T-cell (primary cell): ENCODE data around the gene CNEP1R1. TPM values are rescaled to one million over a fixed set of nuclear protein-coding genes. Genes with fewer than 3 reads are reported as not detected.

Experiments
- ATAC-seq, 4 experiments: fragments of 200-7000 bp in 3 of 4; fragments of 150-1000 bp in 1 of 4; cut with Tn5 transposase; replicated peaks in 1 of 4; 1 replicate in 3 of 4; 2 replicates in 1 of 4; pipeline ENCODE4 v1.10.0; 2021; ENCODE audit warnings: moderate library complexity in 3 of 4, mild to moderate bottlenecking in 2 of 4, moderate number of reproducible peaks in 1 of 4
- CTCF ChIA-PET, 2 donors: fragments of 300-600 bp; sonication (Branson Sonifier 250); formaldehyde crosslinking; loops; one replicate each; lab custom pipeline; 2022; ENCODE audit warnings: antibody characterized with exemption in 2 of 2; lab: Charles Lee
- POLR2A ChIA-PET, 2 donors: fragments of 300-600 bp; sonication (Branson Sonifier 250); formaldehyde crosslinking; loops; one replicate each; lab custom pipeline; 2022; ENCODE audit warnings: antibody characterized with exemption in 2 of 2; lab: Charles Lee
- DNase-seq, 35 experiments: peaks; one replicate each; pipeline versions ENCODE4 v3.0.0 to v3.0.0-alpha.2; 2013 to 2023
- H3K27ac ChIP-seq: one replicate; pipeline ENCODE4 v1.5.1; 2013; ENCODE audit warnings: low read length
- H3K27me3 ChIP-seq, 2 experiments: replicated peaks in 1 of 2; 1 replicate in 1 of 2; 2 replicates in 1 of 2; pipeline versions ENCODE4 v1.6.1 to v1.7.0; 2013; ENCODE audit warnings: low read length in 1 of 2, mixed read lengths in 1 of 2; ENCODE audit not compliant: control insufficient read depth in 2 of 2, insufficient read depth in 2 of 2; ENCODE audit errors: extremely low read depth in 1 of 2
- H3K36me3 ChIP-seq, 2 donors: 1 replicate in 1 of 2; 2 replicates in 1 of 2; pipeline versions ENCODE4 v1.6.1 to v1.7.0; 2013; ENCODE audit warnings: low read length in 1 of 2; ENCODE audit not compliant: control insufficient read depth in 2 of 2, insufficient read depth in 1 of 2; ENCODE audit errors: extremely low read depth in 1 of 2
- H3K4me1 ChIP-seq, 2 experiments: 1 replicate in 1 of 2; 2 replicates in 1 of 2; pipeline versions ENCODE4 v1.6.1 to v1.7.0; 2013; ENCODE audit warnings: low read length in 2 of 2, mixed read lengths in 1 of 2; ENCODE audit not compliant: insufficient read depth in 2 of 2, control insufficient read depth in 1 of 2; ENCODE audit errors: extremely low read depth in 1 of 2
- H3K4me3 ChIP-seq, 2 donors: 1 replicate in 1 of 2; 2 replicates in 1 of 2; pipeline versions ENCODE4 v1.5.1 to v1.7.0; 2013; ENCODE audit warnings: mild to moderate bottlenecking in 2 of 2, low read length in 1 of 2, moderate library complexity in 1 of 2; ENCODE audit not compliant: control insufficient read depth in 1 of 2; ENCODE audit errors: extremely low read depth in 1 of 2
- H3K9me3 ChIP-seq: 2 replicates; pipeline ENCODE4 v1.7.0; 2013
- H3K27ac Mint-ChIP-seq, 2 donors: one replicate each; pipeline ENCODE4 v1.8.0; 2020 to 2021; ENCODE audit warnings: mild to moderate bottlenecking in 2 of 2, mixed read lengths in 2 of 2
- H3K27me3 Mint-ChIP-seq, 2 donors: one replicate each; pipeline ENCODE4 v1.8.0; 2021 to 2022; ENCODE audit warnings: mixed read lengths in 2 of 2
- H3K36me3 Mint-ChIP-seq: one replicate; pipeline ENCODE4 v1.8.0; 2021; ENCODE audit warnings: mixed read lengths
- H3K4me1 Mint-ChIP-seq, 3 donors: one replicate each; pipeline ENCODE4 v1.8.0; 2020 to 2022; ENCODE audit warnings: mixed read lengths in 3 of 3, mild to moderate bottlenecking in 1 of 3
- H3K4me3 Mint-ChIP-seq, 3 donors: one replicate each; pipeline ENCODE4 v1.8.0; 2020 to 2022; ENCODE audit warnings: mild to moderate bottlenecking in 3 of 3, mixed read lengths in 3 of 3, moderate library complexity in 3 of 3
- H3K9me3 Mint-ChIP-seq, 3 donors: one replicate each; pipeline ENCODE4 v1.8.0; 2020 to 2022; ENCODE audit warnings: mixed read lengths in 3 of 3
- WGBS: methylation state at CpG from one replicate; pipeline ENCODE4 v1.1.5; 2013; ENCODE audit warnings: missing lambda C conversion rate; ENCODE audit not compliant: insufficient coverage; 5-methylcytosine and 5-hydroxymethylcytosine counted together
- total RNA-seq, 35 experiments: library from RNA in 6 of 35; stranded (reverse) in 6 of 35; fragments of 120-200 nt in 1 of 35; gene quantifications; one replicate each; pipeline versions ENCODE4 v1.2.1 to v1.2.4 and lab custom pipeline; 2013 to 2026

The CNEP1R1 gene
- total RNA-seq, 5 donors from 2014 or later (not counting 1 experiment from before 2014, with no cell fraction given): 26.7 to 32.9 (median 27.5) TPM

DNA sequence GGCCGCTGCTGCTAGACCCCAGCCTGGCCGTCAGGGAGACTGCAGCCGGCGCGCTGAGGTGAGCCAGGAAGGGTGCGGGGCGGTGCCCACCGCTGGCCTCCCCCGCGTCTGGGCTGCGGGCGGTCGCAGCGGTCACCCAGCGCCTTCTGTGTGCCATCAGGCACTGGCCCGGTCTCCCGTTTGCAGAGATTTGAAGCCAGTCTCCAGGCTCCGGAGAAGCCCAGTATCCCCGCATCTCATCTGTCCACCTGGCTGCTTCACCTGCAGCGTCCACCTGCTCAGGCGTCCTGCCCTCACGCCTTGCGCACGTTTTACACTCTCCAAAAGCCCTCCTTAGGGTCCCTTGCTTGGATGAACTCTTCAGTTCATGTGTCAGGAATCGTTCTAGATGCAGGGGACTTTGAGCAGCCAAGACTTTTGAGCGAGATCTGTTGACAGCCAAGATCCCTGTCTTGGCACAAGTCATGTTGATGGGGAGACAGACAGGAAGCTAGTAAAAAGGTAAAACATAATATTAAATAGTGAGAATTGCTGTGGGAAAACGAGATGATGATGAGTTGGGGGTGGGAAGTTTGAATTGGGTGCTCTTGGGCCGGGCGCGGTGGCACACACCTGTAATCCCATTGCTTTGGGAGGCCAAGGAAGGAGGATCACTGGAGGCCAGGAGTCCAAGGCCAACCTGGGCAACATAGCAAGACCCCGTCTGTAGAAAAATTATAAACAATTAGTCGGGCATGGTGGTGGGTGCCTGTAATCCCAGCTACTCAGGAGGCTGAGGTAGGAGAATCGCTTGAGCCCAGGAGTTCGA, 41.7 kb downstream of the CNEP1R1 start:
- peak overlapping the region; percentile 86 to 88 for H3K27ac Mint-ChIP-seq
- ChIA-PET POLR2A (interaction anchor here (0.6 kb wide), 2 partner anchors 40 to 139 kb away, joined by 3 read pairs; no protein-coding TSS in a partner anchor), CTCF (interaction anchor here (0.6 to 4.6 kb wide), 14 partner anchors 10 to 740 kb away, joined by 3 to 54 read pairs (median 4); partner anchors contain the start of gene CNEP1R1 (in 2 of the 2))
- Histone ChIP-seq H3K27ac (no peak overlapping the region), H3K36me3 (peaks cover 0 to 22% of the 10 kb centered on the region in 2 donors), H3K9me3 (no peaks in the 10 kb centered on the region), H3K27me3 (no peaks in the 10 kb centered on the region), H3K4me1 (peaks cover 13 to 24% of the 10 kb centered on the region in 2 experiments), H3K4me3 (peak overlapping the region; percentile 80 to 84)
- 13% methylated on average over 25 of the region's 34 CpGs for WGBS
- ATAC-seq: no peak
- H3K36me3 Mint-ChIP-seq: peaks cover 16% of the 10 kb centered on the region
- H3K4me1 Mint-ChIP-seq: peaks cover 43 to 48% (median 45%) of the 10 kb centered on the region in 3 donors
- H3K27me3 Mint-ChIP-seq: no peaks in the 10 kb centered on the region
- H3K9me3 Mint-ChIP-seq: no peaks in the 10 kb centered on the region
- peak in 1 of 35 experiments; percentile 4 for DNase-seq
- peak overlapping the region; percentile 84 to 93 (median 87) for H3K4me3 Mint-ChIP-seq

GRCh38 chr16:50067290-50067853, 42.3 kb downstream of the CNEP1R1 start:
- H3K4me1 Mint-ChIP-seq: peaks cover 46 to 50% (median 47%) of the 10 kb centered on the region in 3 donors
- no peaks in the 10 kb centered on the region for H3K27me3 Mint-ChIP-seq
- Histone ChIP-seq H3K9me3 (no peaks in the 10 kb centered on the region), H3K36me3 (peaks cover 0 to 22% of the 10 kb centered on the region in 2 donors), H3K27me3 (no peaks in the 10 kb centered on the region), H3K4me1 (peaks cover 13 to 24% of the 10 kb centered on the region in 2 experiments), H3K4me3 (peak overlapping the region in 1 of 2 donors; percentile 27), H3K27ac (no peak overlapping the region)
- H3K4me3 Mint-ChIP-seq: peak overlapping the region; percentile 84 to 93 (median 87)
- ChIA-PET POLR2A (interaction anchor here (0.6 kb wide), 2 partner anchors 41 to 139 kb away, joined by 3 read pairs; no protein-coding TSS in a partner anchor), CTCF (interaction anchor here (0.6 to 4.6 kb wide), 17 partner anchors 9 to 739 kb away, joined by 3 to 54 read pairs (median 4); partner anchors contain the start of gene CNEP1R1 (in 2 of the 2))
- H3K36me3 Mint-ChIP-seq: peaks cover 18% of the 10 kb centered on the region
- 29% methylated on average over 3 of the region's 3 CpGs for WGBS
- ATAC-seq: no peak
- peak in 29 of 35 experiments; percentile 11 to 57 (median 27) for DNase-seq
- H3K27ac Mint-ChIP-seq: peak overlapping the region; percentile 79 to 88
- H3K9me3 Mint-ChIP-seq: no peaks in the 10 kb centered on the region

DNA sequence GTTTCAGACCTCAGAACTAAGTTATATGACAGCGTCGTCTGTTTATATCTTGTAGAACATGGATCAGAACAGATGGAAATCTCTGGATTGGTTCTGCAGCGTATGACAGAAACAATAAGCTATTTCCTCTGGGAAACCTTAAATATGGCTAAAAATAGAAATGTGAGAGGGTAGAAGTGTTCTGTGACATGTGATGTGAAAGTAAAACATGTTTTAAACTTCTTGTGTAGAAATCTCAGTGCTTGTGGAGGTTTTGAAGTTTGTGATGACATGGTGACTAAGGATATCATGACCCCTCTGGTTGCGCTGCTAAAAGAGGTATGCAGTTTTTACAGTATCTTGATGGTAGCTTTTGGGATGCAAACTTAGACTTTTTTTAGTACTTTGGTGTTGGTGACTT, 43.5 kb downstream of the CNEP1R1 start:
- Histone ChIP-seq H3K4me1 (peaks cover 13 to 24% of the 10 kb centered on the region in 2 experiments), H3K27ac (no peak overlapping the region), H3K4me3 (no peak overlapping the region), H3K27me3 (no peaks in the 10 kb centered on the region), H3K9me3 (no peaks in the 10 kb centered on the region), H3K36me3 (peaks cover 0 to 24% of the 10 kb centered on the region in 2 donors)
- Mint-ChIP-seq H3K27ac (no peak overlapping the region), H3K4me1 (peaks cover 53 to 60% (median 57%) of the 10 kb centered on the region in 3 donors), H3K36me3 (peaks cover 28% of the 10 kb centered on the region), H3K9me3 (no peaks in the 10 kb centered on the region), H3K4me3 (peak overlapping the region; percentile 11 to 93 (median 87)), H3K27me3 (no peaks in the 10 kb centered on the region)
- 90% methylated on average over 2 of the region's 4 CpGs for WGBS
- no peak for DNase-seq
- ChIA-PET CTCF (interaction anchor here (0.8 to 4.6 kb wide), 5 partner anchors 43 to 738 kb away, joined by 4 to 54 read pairs (median 16); partner anchors contain the start of gene CNEP1R1 (in 2 of the 2)), POLR2A (interaction anchor here in 1 of 2 donors (0.6 kb wide), 1 partner anchor 87 kb away, joined by 3 read pairs; no protein-coding TSS in a partner anchor)
- ATAC-seq: no peak

DNA sequence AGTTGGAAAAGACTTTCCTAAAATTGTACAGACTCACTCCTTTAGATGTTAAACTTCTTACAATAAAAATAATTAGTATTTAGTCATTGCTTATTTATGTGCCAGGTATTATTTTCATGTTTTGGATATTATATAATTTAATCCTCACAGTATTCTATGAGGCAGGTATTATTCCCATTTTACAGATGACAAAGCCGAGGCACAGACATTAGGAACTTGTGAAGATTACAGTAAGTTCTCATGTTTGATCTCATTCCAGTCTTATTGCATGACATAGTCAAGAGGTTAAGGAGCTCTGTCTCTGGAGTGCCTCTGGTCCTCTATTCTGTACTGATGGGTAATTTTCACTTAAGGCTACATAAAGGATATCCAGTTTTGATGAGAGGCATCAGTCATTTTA, 44.0 kb downstream of the CNEP1R1 start:
- ChIA-PET POLR2A (interaction anchor here (0.6 to 0.8 kb wide), 2 partner anchors 13 to 86 kb away, joined by 3 to 4 read pairs; no protein-coding TSS in a partner anchor), CTCF (interaction anchor here (0.8 to 4.6 kb wide), 5 partner anchors 44 to 142 kb away, joined by 3 to 54 read pairs (median 7); partner anchors contain the start of gene CNEP1R1 (in 2 of the 2))
- H3K9me3 ChIP-seq: no peaks in the 10 kb centered on the region
- DNase-seq (no peak), ATAC-seq (no peak)
- H3K4me1 ChIP-seq: peaks cover 13 to 24% of the 10 kb centered on the region in 2 experiments
- H3K4me3 Mint-ChIP-seq: peak overlapping the region in 1 of 3 donors; percentile 93
- no peak overlapping the region for H3K27ac ChIP-seq
- no peak overlapping the region for H3K27ac Mint-ChIP-seq
- H3K4me1 Mint-ChIP-seq: peaks cover 54 to 60% (median 58%) of the 10 kb centered on the region in 3 donors
- no peak overlapping the region for H3K4me3 ChIP-seq
- no peaks in the 10 kb centered on the region for H3K27me3 ChIP-seq
- peaks cover 0 to 24% of the 10 kb centered on the region in 2 donors for H3K36me3 ChIP-seq
- H3K9me3 Mint-ChIP-seq: no peaks in the 10 kb centered on the region
- H3K36me3 Mint-ChIP-seq: peaks cover 28% of the 10 kb centered on the region
- WGBS: no CpG with 5 or more reads among the region's 1 CpG
- H3K27me3 Mint-ChIP-seq: no peaks in the 10 kb centered on the region

DNA sequence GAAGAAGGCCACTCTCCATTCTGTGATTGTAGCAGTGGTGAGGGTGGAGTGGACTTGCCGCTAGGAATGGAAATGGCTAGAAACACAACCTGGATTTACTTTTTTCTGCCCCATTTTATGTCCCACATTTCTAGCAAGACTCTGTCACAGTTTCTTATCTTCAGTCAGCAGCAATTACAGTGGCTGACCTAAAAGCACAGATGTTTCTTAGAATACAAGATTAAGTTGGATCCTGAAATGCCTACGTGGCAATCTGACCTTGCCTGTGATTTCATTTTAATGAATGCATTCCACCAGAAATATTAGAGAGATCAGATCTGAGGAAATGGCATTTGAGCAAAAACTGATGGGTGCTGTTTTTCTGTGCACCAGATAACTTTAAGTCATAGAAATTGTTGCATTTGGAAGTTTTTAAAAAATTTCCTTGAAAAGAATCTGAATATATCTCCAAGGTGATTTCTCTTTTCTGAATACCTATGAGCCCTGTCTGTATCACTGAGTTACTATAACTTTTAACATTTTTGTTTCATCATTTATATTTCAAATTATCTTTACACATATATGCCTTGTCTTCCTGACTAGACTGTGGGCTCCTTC, 46.1 kb downstream of the CNEP1R1 start:
- no peaks in the 10 kb centered on the region for H3K9me3 Mint-ChIP-seq
- H3K4me1 Mint-ChIP-seq: peaks cover 47 to 56% (median 53%) of the 10 kb centered on the region in 3 donors
- Histone ChIP-seq H3K36me3 (peaks cover 0 to 29% of the 10 kb centered on the region in 2 donors), H3K4me3 (no peak overlapping the region), H3K27me3 (no peaks in the 10 kb centered on the region), H3K27ac (no peak overlapping the region), H3K4me1 (peaks cover 11 to 20% of the 10 kb centered on the region in 2 experiments), H3K9me3 (no peaks in the 10 kb centered on the region)
- ATAC-seq (no peak), DNase-seq (no peak)
- ChIA-PET CTCF (interaction anchor here in 1 of 2 donors (0.6 kb wide), 1 partner anchor 429 kb away, joined by 5 read pairs; no protein-coding TSS in a partner anchor), POLR2A (no interaction called here)
- peaks cover 38% of the 10 kb centered on the region for H3K36me3 Mint-ChIP-seq
- WGBS: 57% methylated on average over 1 of the region's 2 CpGs
- no peaks in the 10 kb centered on the region for H3K27me3 Mint-ChIP-seq
- H3K27ac Mint-ChIP-seq: peak overlapping the region; percentile 10 to 44
- no peak overlapping the region for H3K4me3 Mint-ChIP-seq
